DMS114 treated with DMSO at 0.1 percent for 48 hours (cell line): ENCODE data around the gene RUVBL2.
A peak's percentile ranks its signal among the peaks of the same experiment; 100 is the strongest.

Source experiments
- DNase-seq: peaks from one replicate; lab custom pipeline; 2025; ENCODE audit not compliant: unreplicated experiment; lab: John Stamatoyannopoulos, UW

The RUVBL2 gene

GRCh38 chr19:48993175-48994034, at the start of gene RUVBL2, which contains the start of gene GYS1:
Gene RUVBL2 (plus strand): TSS chr19:48993887. CDS start chr19:48993912, 25 bp downstream.
Gene GYS1 (minus strand): TSS chr19:48993309. CDS start chr19:48993112, 197 bp downstream.
- peak; percentile 93 for DNase-seq

GRCh38 chr19:48945415-48945814, 48.3 kb upstream of the RUVBL2 start:
- no peak for DNase-seq

GRCh38 chr19:48945817-48946216, 47.9 kb upstream of the RUVBL2 start:
- no peak for DNase-seq

GRCh38 chr19:48946463-48947257, 47.0 kb upstream of the RUVBL2 start:
- DNase-seq = no peak

GRCh38 chr19:48947258-48947542, 46.5 kb upstream of the RUVBL2 start:
- no peak for DNase-seq

- DNase-seq = no peak
These were observed 43.5 kb upstream of the RUVBL2 start for GRCh38 chr19:48950159-48950558.

- no peak for DNase-seq
These were observed 42.7 kb upstream of the RUVBL2 start for GRCh38 chr19:48950830-48951519.

GRCh38 chr19:48953141-48953540, 40.5 kb upstream of the RUVBL2 start:
- no peak for DNase-seq

- no peak for DNase-seq
These were observed 39.6 kb upstream of the RUVBL2 start for GRCh38 chr19:48953990-48954594.

- peak; percentile 83 for DNase-seq
These were observed 38.9 kb upstream of the RUVBL2 start, which contains the start of gene BAX for GRCh38 chr19:48954595-48955307. Gene BAX (plus strand): TSS chr19:48954875. CDS start chr19:48954929, 54 bp downstream.

GRCh38 chr19:48955308-48955958, 38.3 kb upstream of the RUVBL2 start:
- DNase-seq = no peak

- DNase-seq = no peak
These were observed 35.7 kb upstream of the RUVBL2 start for GRCh38 chr19:48958006-48958405.

- no peak for DNase-seq
These were observed 34.1 kb upstream of the RUVBL2 start for GRCh38 chr19:48959341-48960239.

GRCh38 chr19:48961051-48961649, 32.5 kb upstream of the RUVBL2 start:
- DNase-seq = no peak

- no peak for DNase-seq
These were observed 32.0 kb upstream of the RUVBL2 start for GRCh38 chr19:48961673-48962028.

GRCh38 chr19:48962029-48962848, 31.4 kb upstream of the RUVBL2 start:
- DNase-seq = no peak

GRCh38 chr19:48962849-48963165, 30.9 kb upstream of the RUVBL2 start:
- DNase-seq = no peak
